Neural cell (in vitro differentiated cells): ENCODE data around the gene DMRT1. TPM values are rescaled to one million over a fixed set of nuclear protein-coding genes. Genes with fewer than 3 reads are reported as not detected.

Experiments
- H2AFZ ChIP-seq: fragments of 200-600, 300-800 bp; sonication (generic), shearing (Covaris generic); 2 replicates; pipeline ENCODE4 v1.6.0; 2014; ENCODE audit warnings: low read depth, mild to moderate bottlenecking, antibody characterized with exemption, low read length, moderate library complexity
- H3F3A ChIP-seq: fragments of 200-600 bp; shearing (Covaris generic); 2 replicates; pipeline ENCODE4 v1.6.1; 2016; ENCODE audit warnings: mild to moderate bottlenecking, moderate library complexity, mixed read lengths, antibody characterized with exemption, low read length; ENCODE audit not compliant: insufficient read depth, poor library complexity, severe bottlenecking
- H3K27ac ChIP-seq: fragments of 200-600, 300-800 bp; sonication (generic), shearing (Covaris generic); 2 replicates; pipeline ENCODE4 v1.5.1; 2014; ENCODE audit warnings: mild to moderate bottlenecking, low read length, moderate library complexity
- H3K27me3 ChIP-seq: fragments of 300-800, 200-600 bp; sonication (generic), shearing (Covaris generic); 2 replicates; pipeline ENCODE4 v1.6.0; 2014; ENCODE audit warnings: mild to moderate bottlenecking, low read depth, low read length, moderate library complexity; ENCODE audit not compliant: insufficient read depth
- H3K36me3 ChIP-seq: fragments of 300-800, 200-600 bp; sonication (generic), shearing (Covaris generic); 2 replicates; pipeline ENCODE4 v1.5.1; 2014; ENCODE audit warnings: mild to moderate bottlenecking, antibody characterized with exemption, low read length, moderate library complexity; ENCODE audit not compliant: insufficient read depth
- H3K4me2 ChIP-seq: fragments of 300-800, 200-600 bp; sonication (generic), shearing (Covaris generic); 2 replicates; pipeline ENCODE4 v1.6.0; 2014; ENCODE audit warnings: mild to moderate bottlenecking, low read length
- H3K4me3 ChIP-seq: fragments of 300-800, 200-600 bp; sonication (generic), shearing (Covaris generic); 2 replicates; pipeline ENCODE4 v1.5.1; 2014; ENCODE audit warnings: mild to moderate bottlenecking, low read length, moderate library complexity
- H3K79me2 ChIP-seq: fragments of 200-600 bp; shearing (Covaris generic); replicated peaks from 2 replicates; pipeline ENCODE4 v1.6.0; 2014; ENCODE audit warnings: mild to moderate bottlenecking, low read length, moderate library complexity; ENCODE audit not compliant: insufficient read depth
- H3K9ac ChIP-seq: fragments of 300-800, 200-600 bp; sonication (generic), shearing (Covaris generic); 2 replicates; pipeline ENCODE4 v1.6.1; 2016; ENCODE audit warnings: mild to moderate bottlenecking, low read length, mixed read lengths
- H3K9me2 ChIP-seq: fragments of 200-600 bp; shearing (Covaris generic); 2 replicates; pipeline ENCODE4 v1.6.1; 2016; ENCODE audit warnings: mild to moderate bottlenecking, low read length, mixed read lengths; ENCODE audit not compliant: insufficient read depth
- H3K9me3 ChIP-seq: fragments of 200-600, 300-800 bp; sonication (generic), shearing (Covaris generic); 2 replicates; pipeline ENCODE4 v1.6.1; 2016; ENCODE audit warnings: mild to moderate bottlenecking, mixed run types, low read length, moderate library complexity, mixed read lengths
- H4K20me1 ChIP-seq: fragments of 200-600 bp; shearing (Covaris generic); 2 replicates; pipeline ENCODE4 v1.6.1; 2016; ENCODE audit warnings: mild to moderate bottlenecking, mixed run types; ENCODE audit not compliant: insufficient read depth
- CTCF ChIP-seq: fragments of 450-650 bp; IDR thresholded peaks from 2 replicates; pipeline ENCODE4 v1.5.1; 2014; ENCODE audit warnings: antibody characterized with exemption, mild to moderate bottlenecking, moderate library complexity; ENCODE audit not compliant: poor library complexity, severe bottlenecking
- EP300 ChIP-seq: fragments of 450-650 bp; conservative IDR thresholded peaks from 2 replicates; pipeline ENCODE4 v1.6.1; 2014; ENCODE audit warnings: antibody characterized with exemption, mild to moderate bottlenecking, moderate library complexity; ENCODE audit not compliant: poor library complexity, severe bottlenecking
- EZH2 ChIP-seq: fragments of 200-600, 300-800 bp; shearing (Covaris generic), sonication (generic); IDR thresholded peaks from 2 replicates; pipeline ENCODE4 v1.6.1; 2014; ENCODE audit warnings: antibody characterized with exemption, low read length, borderline replicate concordance, mild to moderate bottlenecking; ENCODE audit not compliant: insufficient read depth, poor library complexity, severe bottlenecking
- MXI1 ChIP-seq: fragments of 450-650 bp; conservative IDR thresholded peaks from 2 replicates; pipeline ENCODE4 v1.6.1; 2014; ENCODE audit warnings: antibody characterized with exemption, mild to moderate bottlenecking; ENCODE audit not compliant: poor library complexity, severe bottlenecking
- POLR2AphosphoS5 ChIP-seq: IDR thresholded peaks from 2 replicates; pipeline ENCODE4 v1.6.1; 2012
- RAD21 ChIP-seq: fragments of 450-650 bp; conservative IDR thresholded peaks from 2 replicates; pipeline ENCODE4 v1.6.1; 2014; ENCODE audit warnings: antibody characterized with exemption, mild to moderate bottlenecking, moderate library complexity
- REST ChIP-seq: IDR thresholded peaks from 2 replicates; pipeline ENCODE4 v1.6.1; 2012; ENCODE audit warnings: borderline replicate concordance
- SMC3 ChIP-seq: fragments of 450-650 bp; conservative IDR thresholded peaks from 2 replicates; pipeline ENCODE4 v1.6.1; 2014; ENCODE audit warnings: antibody characterized with exemption, mild to moderate bottlenecking, moderate library complexity; ENCODE audit not compliant: poor library complexity
- TAF1 ChIP-seq: IDR thresholded peaks from 2 replicates; pipeline ENCODE4 v1.6.1; 2012; ENCODE audit warnings: low read depth
- polyA plus RNA-seq: library from polyadenylated mRNA; depleted of rRNA; stranded (reverse); fragments of >200 nt; gene quantifications from 2 replicates; pipeline ENCODE4 v1.2.3, GENCODE V29; 2014

Gene DMRT1
- polyA plus RNA-seq, 1 donor from 2014 or later = 0.26 TPM

- H3K36me3 ChIP-seq = no peaks in the 10 kb centered on the region
- peaks cover 69% of the 10 kb centered on the region for H3K27me3 ChIP-seq
- H3F3A ChIP-seq = no peaks in the 10 kb centered on the region
- no peak overlapping the region for H3K4me2 ChIP-seq
- no peak overlapping the region for H2AFZ ChIP-seq
- H3K4me3 ChIP-seq = no peak overlapping the region
- no peaks in the 10 kb centered on the region for H3K79me2 ChIP-seq
- TF ChIP-seq EZH2 (peak; percentile 35), TAF1 (no peak)
- H3K27ac ChIP-seq = no peak overlapping the region
- H3K9ac ChIP-seq = no peak overlapping the region
- H3K9me2 ChIP-seq = no peaks in the 10 kb centered on the region
- no peaks in the 10 kb centered on the region for H4K20me1 ChIP-seq
- H3K9me3 ChIP-seq = no peaks in the 10 kb centered on the region
Observed at GRCh38 chr9:842635-843426, 1.3 kb downstream of the DMRT1 start.

- H3F3A ChIP-seq = no peaks in the 10 kb centered on the region
- no peak overlapping the region for H2AFZ ChIP-seq
- H3K9ac ChIP-seq = no peak overlapping the region
- H3K9me2 ChIP-seq = no peaks in the 10 kb centered on the region
- no peak for TF ChIP-seq MXI1
- no peak for TF ChIP-seq EZH2
- no peak for TF ChIP-seq RAD21
- TF ChIP-seq TAF1 = no peak
- no peak for TF ChIP-seq REST
- TF ChIP-seq SMC3 = no peak
- TF ChIP-seq EP300 = no peak
- no peak for TF ChIP-seq POLR2AphosphoS5
- TF ChIP-seq CTCF = no peak
- H3K4me2 ChIP-seq = no peak overlapping the region
- H3K4me3 ChIP-seq = no peak overlapping the region
- no peaks in the 10 kb centered on the region for H3K36me3 ChIP-seq
- H3K27me3 ChIP-seq = peaks cover 69% of the 10 kb centered on the region
- no peaks in the 10 kb centered on the region for H3K79me2 ChIP-seq
- no peaks in the 10 kb centered on the region for H3K9me3 ChIP-seq
- no peaks in the 10 kb centered on the region for H4K20me1 ChIP-seq
- no peak overlapping the region for H3K27ac ChIP-seq
Observed at GRCh38 chr9:843427-843785, 1.9 kb downstream of the DMRT1 start.
